Stimulated activated naive CD8-positive, alpha-beta T cell treated with anti-CD3 and anti-CD28 coated beads, Interleukin-15, amount 100 ng/mL, for 72 hours (primary cell): ENCODE measurements around the gene RAD51.
"Not testable (repeated sequence)": the region's sequence is repeated elsewhere in the genome, so short reads cannot be mapped to it uniquely, and the experiment has no call there.

Experiments
- ATAC-seq: fragments of 150-1000 bp; cut with Tn5 transposase; 2 replicates; pipeline ENCODE4 v1.10.0; 2021; ENCODE audit warnings: mild to moderate bottlenecking, moderate library complexity
- DNase-seq, 2 donors: peaks; one replicate each; pipeline ENCODE4 v3.0.0; 2021 to 2022
- H3K27ac Mint-ChIP-seq, 2 donors: one replicate each; pipeline ENCODE4 v1.8.0; 2022; ENCODE audit warnings: mild to moderate bottlenecking in 2 of 2, mixed read lengths in 2 of 2, moderate library complexity in 2 of 2
- H3K27me3 Mint-ChIP-seq: one replicate; pipeline ENCODE4 v1.8.0; 2022; ENCODE audit warnings: mixed read lengths
- H3K4me1 Mint-ChIP-seq: one replicate; pipeline ENCODE4 v1.8.0; 2022; ENCODE audit warnings: mild to moderate bottlenecking, mixed read lengths
- H3K4me3 Mint-ChIP-seq, 2 donors: one replicate each; pipeline ENCODE4 v1.8.0; 2022; ENCODE audit warnings: mild to moderate bottlenecking in 2 of 2, mixed read lengths in 2 of 2, moderate library complexity in 1 of 2
- H3K9me3 Mint-ChIP-seq, 2 donors: one replicate each; pipeline ENCODE4 v1.8.0; 2022; ENCODE audit warnings: mixed read lengths in 2 of 2

The RAD51 gene

GRCh38 chr15:40694688-40695468 is at the start of gene RAD51:
Gene RAD51 (plus strand): TSS chr15:40695174. CDS start chr15:40698759, 3,585 bp downstream.
- Mint-ChIP-seq H3K27me3 (no peaks in the 10 kb centered on the region), H3K4me3 (peak within 1 kb of the TSS; percentile 98), H3K4me1 (peaks cover 32% of the 10 kb centered on the region), H3K27ac (peak within 1 kb of the TSS; percentile 98 to 100), H3K9me3 (no peaks in the 10 kb centered on the region)
- DNase-seq (peak; percentile 88 to 93), ATAC-seq (peak; percentile 97)

GRCh38 chr15:40647523-40647922 is 47.5 kb upstream of the RAD51 start:
- DNase-seq = no peak
- Mint-ChIP-seq H3K27ac (no peak overlapping the region), H3K9me3 (no peaks in the 10 kb centered on the region), H3K4me1 (peaks cover 5% of the 10 kb centered on the region), H3K4me3 (no peak overlapping the region), H3K27me3 (no peaks in the 10 kb centered on the region)
- no peak for ATAC-seq

- Mint-ChIP-seq H3K27ac (peak overlapping the region in 1 of 2 donors; percentile 75), H3K9me3 (no peaks in the 10 kb centered on the region), H3K4me1 (peaks cover 5% of the 10 kb centered on the region), H3K4me3 (no peak overlapping the region), H3K27me3 (no peaks in the 10 kb centered on the region)
- ATAC-seq (no peak), DNase-seq (no peak)
Measured at GRCh38 chr15:40650479-40650878, 44.5 kb upstream of the RAD51 start.

- no peak for ATAC-seq
- Mint-ChIP-seq H3K4me1 (no peaks in the 10 kb centered on the region), H3K4me3 (no peak overlapping the region), H3K9me3 (no peaks in the 10 kb centered on the region), H3K27me3 (no peaks in the 10 kb centered on the region), H3K27ac (no peak overlapping the region)
- DNase-seq = no peak
Measured at GRCh38 chr15:40660686-40661085, 34.3 kb upstream of the RAD51 start.

GRCh38 chr15:40664909-40665308 is 30.1 kb upstream of the RAD51 start:
- H3K27ac Mint-ChIP-seq = no peak overlapping the region
- ATAC-seq = no peak
- DNase-seq = no peak
- no peaks in the 10 kb centered on the region for H3K27me3 Mint-ChIP-seq
- H3K4me1 Mint-ChIP-seq = no peaks in the 10 kb centered on the region
- no peak overlapping the region for H3K4me3 Mint-ChIP-seq
- no peaks in the 10 kb centered on the region for H3K9me3 Mint-ChIP-seq

- not testable (repeated sequence) for ATAC-seq, H3K4me3 Mint-ChIP-seq, H3K4me1 Mint-ChIP-seq, H3K9me3 Mint-ChIP-seq, H3K27me3 Mint-ChIP-seq, DNase-seq, H3K27ac Mint-ChIP-seq
Measured at GRCh38 chr15:40676290-40676689, 18.7 kb upstream of the RAD51 start.

GRCh38 chr15:40676906-40677305 is 18.1 kb upstream of the RAD51 start:
- not testable (repeated sequence) for ATAC-seq, H3K9me3 Mint-ChIP-seq, H3K27ac Mint-ChIP-seq

GRCh38 chr15:40680151-40680550 is 14.8 kb upstream of the RAD51 start:
- Mint-ChIP-seq H3K4me1 (peaks cover 7% of the 10 kb centered on the region), H3K9me3 (no peaks in the 10 kb centered on the region), H3K4me3 (no peak overlapping the region), H3K27me3 (no peaks in the 10 kb centered on the region), H3K27ac (no peak overlapping the region)
- no peak for ATAC-seq
- DNase-seq = no peak

More at GRCh38 chr15:40676906-40677305, 18.1 kb upstream of the RAD51 start:
- H3K4me1 Mint-ChIP-seq, H3K4me3 Mint-ChIP-seq, H3K27me3 Mint-ChIP-seq, DNase-seq: not testable (repeated sequence)

GRCh38 chr15:40680959-40681358 is 14.0 kb upstream of the RAD51 start:
- H3K9me3 Mint-ChIP-seq, H3K4me1 Mint-ChIP-seq, ATAC-seq, H3K4me3 Mint-ChIP-seq, DNase-seq, H3K27me3 Mint-ChIP-seq: not testable (repeated sequence)
- H3K27ac Mint-ChIP-seq = peak overlapping the region in 1 of 2 donors; percentile 3

GRCh38 chr15:40684381-40684780 is 10.6 kb upstream of the RAD51 start:
- no peak for ATAC-seq
- H3K27me3 Mint-ChIP-seq = no peaks in the 10 kb centered on the region
- H3K27ac Mint-ChIP-seq = no peak overlapping the region
- H3K4me3 Mint-ChIP-seq = no peak overlapping the region
- no peaks in the 10 kb centered on the region for H3K9me3 Mint-ChIP-seq
- peaks cover under 1% of the 10 kb centered on the region for H3K4me1 Mint-ChIP-seq
- no peak for DNase-seq

GRCh38 chr15:40685376-40685775 is 9.6 kb upstream of the RAD51 start:
- Mint-ChIP-seq H3K27me3 (no peaks in the 10 kb centered on the region), H3K4me3 (no peak overlapping the region), H3K9me3 (no peaks in the 10 kb centered on the region), H3K27ac (no peak overlapping the region), H3K4me1 (no peaks in the 10 kb centered on the region)
- ATAC-seq (no peak), DNase-seq (no peak)

GRCh38 chr15:40688932-40689799 is 5.8 kb upstream of the RAD51 start:
- H3K4me3 Mint-ChIP-seq = no peak overlapping the region
- H3K9me3 Mint-ChIP-seq = no peaks in the 10 kb centered on the region
- ATAC-seq (no peak), DNase-seq (no peak)
- H3K4me1 Mint-ChIP-seq = peaks cover 8% of the 10 kb centered on the region
- H3K27ac Mint-ChIP-seq = no peak overlapping the region
- no peaks in the 10 kb centered on the region for H3K27me3 Mint-ChIP-seq

GRCh38 chr15:40691737-40692136 is 3.2 kb upstream of the RAD51 start:
- H3K4me3 Mint-ChIP-seq = no peak overlapping the region
- DNase-seq (no peak), ATAC-seq (no peak)
- H3K9me3 Mint-ChIP-seq = no peaks in the 10 kb centered on the region
- H3K27ac Mint-ChIP-seq = no peak overlapping the region
- H3K4me1 Mint-ChIP-seq = peaks cover 19% of the 10 kb centered on the region
- H3K27me3 Mint-ChIP-seq = no peaks in the 10 kb centered on the region

- DNase-seq = no peak
- no peaks in the 10 kb centered on the region for H3K27me3 Mint-ChIP-seq
- ATAC-seq = no peak
Measured at GRCh38 chr15:40693904-40694687, 878 bp upstream of the RAD51 start.

GRCh38 chr15:40695469-40695890 is 506 bp downstream of the RAD51 start:
- DNase-seq (no peak), ATAC-seq (peak; percentile 1)
- Mint-ChIP-seq H3K27ac (peak overlapping the region; percentile 98 to 100), H3K9me3 (no peaks in the 10 kb centered on the region), H3K27me3 (no peaks in the 10 kb centered on the region), H3K4me1 (peaks cover 32% of the 10 kb centered on the region), H3K4me3 (peak overlapping the region; percentile 98)

More at GRCh38 chr15:40693904-40694687, 878 bp upstream of the RAD51 start:
- H3K4me3 Mint-ChIP-seq = peak overlapping the region; percentile 98
- H3K4me1 Mint-ChIP-seq = peaks cover 32% of the 10 kb centered on the region
- no peaks in the 10 kb centered on the region for H3K9me3 Mint-ChIP-seq
- peak overlapping the region; percentile 98 to 100 for H3K27ac Mint-ChIP-seq
